ENCODE results near the gene PCBP2. TPM values are rescaled to one million over a fixed set of nuclear protein-coding genes. Genes with fewer than 3 reads are reported as not detected.

PCBP2 gene
- polyA plus RNA-seq, 3 donors, result 79.6 to 588 (median 81.9) TPM

GRCh38 chr12:53456654-53457366 lies 4.9 kb downstream of the PCBP2 start:
- peaks cover 79 to 84% of the 10 kb centered on the region in 2 donors for H3K36me3 ChIP-seq (replicated peaks in 1 of 2; ENCODE audit: control insufficient read depth in 1 of 2, insufficient read depth in 2 of 2, low read length in 2 of 2)
- H2AFZ ChIP-seq (ENCODE audit: insufficient read depth, low read depth, low read length, poor library complexity, severe bottlenecking), result no peak overlapping the region
- no peak overlapping the region for H3K4me3 ChIP-seq (replicated peaks in 1 of 3; ENCODE audit: low read depth in 2 of 3, low read length in 3 of 3)
- peaks cover 12% of the 10 kb centered on the region in 2 donors for H3K4me1 ChIP-seq (ENCODE audit: control insufficient read depth in 1 of 2, insufficient read depth in 2 of 2, low read length in 2 of 2)
- H3K9me3 ChIP-seq (replicated peaks in 1 of 2; ENCODE audit: control insufficient read depth in 1 of 2, insufficient read depth in 1 of 2, low read length in 2 of 2), result no peaks in the 10 kb centered on the region
- no peak for DNase-seq
- H3K27ac ChIP-seq (ENCODE audit: low read depth in 1 of 2, low read length in 2 of 2), result no peak overlapping the region
- Mint-ChIP-seq H3K4me1 (peaks cover 11% of the 10 kb centered on the region), H3K27me3 (ENCODE audit: low read depth in 3 of 3) (peaks cover 0 to 3% (median 0%) of the 10 kb centered on the region in 3 donors), H3K27ac (no peak overlapping the region), H3K36me3 (peaks cover 70 to 77% of the 10 kb centered on the region in 2 donors), H3K4me3 (no peak overlapping the region), H3K9me3 (no peaks in the 10 kb centered on the region)
- H3K27me3 ChIP-seq (ENCODE audit: control insufficient read depth in 2 of 2, insufficient read depth in 2 of 2, low read length in 2 of 2), result no peaks in the 10 kb centered on the region
- no peak overlapping the region for H3K4me2 ChIP-seq (replicated peaks; ENCODE audit: extremely low read depth, low read length, poor library complexity, severe bottlenecking)
- H4K20me1 ChIP-seq (ENCODE audit: insufficient read depth, low read length), result peaks cover 96% of the 10 kb centered on the region
- WGBS (ENCODE audit: insufficient coverage), result 91% methylated on average over 2 of the region's 6 CpGs
- no peak for TF ChIP-seq CTCF (IDR thresholded peaks at IDR 0.05)
- intact Hi-C loops (cut with micrococcal nuclease), result no loop called here
- peaks cover 96% of the 10 kb centered on the region for H3K79me2 ChIP-seq (ENCODE audit: insufficient read depth, low read length)
- no peak overlapping the region for H3K9ac ChIP-seq (ENCODE audit: insufficient read depth, low read length, poor library complexity, severe bottlenecking)

- intact Hi-C loops (cut with micrococcal nuclease), result no loop called here
Measured at GRCh38 chr12:53459097-53459496, 7.2 kb downstream of the PCBP2 start.

More at GRCh38 chr12:53459097-53459496, 7.2 kb downstream of the PCBP2 start:
- Histone ChIP-seq H3K27me3 (ENCODE audit: control insufficient read depth in 2 of 2, insufficient read depth in 2 of 2, low read length in 2 of 2) (no peaks in the 10 kb centered on the region), H3K9ac (ENCODE audit: insufficient read depth, low read length, poor library complexity, severe bottlenecking) (no peak overlapping the region), H3K79me2 (ENCODE audit: insufficient read depth, low read length) (peaks cover 99% of the 10 kb centered on the region), H4K20me1 (ENCODE audit: insufficient read depth, low read length) (peaks cover 100% of the 10 kb centered on the region), H3K4me2 (replicated peaks; ENCODE audit: extremely low read depth, low read length, poor library complexity, severe bottlenecking) (no peak overlapping the region), H3K9me3 (replicated peaks in 1 of 2; ENCODE audit: control insufficient read depth in 1 of 2, insufficient read depth in 1 of 2, low read length in 2 of 2) (no peaks in the 10 kb centered on the region), H3K4me1 (ENCODE audit: control insufficient read depth in 1 of 2, insufficient read depth in 2 of 2, low read length in 2 of 2) (no peaks in the 10 kb centered on the region), H3K4me3 (replicated peaks in 1 of 3; ENCODE audit: low read depth in 2 of 3, low read length in 3 of 3) (no peak overlapping the region), H2AFZ (ENCODE audit: insufficient read depth, low read depth, low read length, poor library complexity, severe bottlenecking) (no peak overlapping the region), H3K27ac (ENCODE audit: low read depth in 1 of 2, low read length in 2 of 2) (no peak overlapping the region), H3K36me3 (replicated peaks in 1 of 2; ENCODE audit: control insufficient read depth in 1 of 2, insufficient read depth in 2 of 2, low read length in 2 of 2) (peaks cover 100% of the 10 kb centered on the region in 2 donors)
- Mint-ChIP-seq H3K9me3 (no peaks in the 10 kb centered on the region), H3K27ac (peak overlapping the region in 2 of 7 donors; percentile 30 to 48), H3K36me3 (peaks cover 87 to 96% of the 10 kb centered on the region in 2 donors), H3K4me3 (no peak overlapping the region), H3K4me1 (no peaks in the 10 kb centered on the region), H3K27me3 (ENCODE audit: low read depth in 3 of 3) (peaks cover 0 to 2% (median 0%) of the 10 kb centered on the region in 3 donors)
- DNase-seq, result no peak
- no CpG with 5 or more reads among the region's 4 CpGs for WGBS (ENCODE audit: insufficient coverage)
- TF ChIP-seq CTCF (IDR thresholded peaks at IDR 0.05), result no peak

Data from CD14-positive monocyte (primary cell).